H1 (cell line): ENCODE measurements around the gene ZNF311. TPM values are rescaled to one million over a fixed set of nuclear protein-coding genes. Genes with fewer than 3 reads are reported as not detected.

ENCODE experiments used
- CTCF ChIA-PET: fragments of 300-600 bp; sonication (Branson Sonifier 250); formaldehyde crosslinking; loops from one replicate; lab custom pipeline; 2021; ENCODE audit not compliant: partially characterized antibody; lab: Charles Lee
- POLR2A ChIA-PET: fragments of 300-600 bp; sonication (Branson Sonifier 250); formaldehyde crosslinking; loops from one replicate; lab custom pipeline; 2021; ENCODE audit warnings: inconsistent platforms; ENCODE audit not compliant: partially characterized antibody; lab: Charles Lee
- DNase-seq, 2 experiments: peaks; one replicate each; pipeline versions ENCODE4 v3.0.0 to v3.0.0-alpha.2; 2010 to 2022; ENCODE audit warnings: low spot score in 2 of 2, low read depth in 1 of 2, mixed read lengths in 1 of 2
- FAIRE-seq: peaks from 2 replicates; lab custom pipeline; 2011; peaks lifted over from hg19 to GRCh38; lab: Jason Lieb, UNC
- H2AFZ ChIP-seq: 2 replicates; pipeline ENCODE4 v1.8.1; 2012; ENCODE audit warnings: low read length, inconsistent platforms
- H2AK5ac ChIP-seq: 2 replicates; pipeline ENCODE4 v1.6.1; 2013; ENCODE audit warnings: low read depth, low read length
- H2BK120ac ChIP-seq: replicated peaks from 2 replicates; pipeline ENCODE3; 2013; ENCODE audit warnings: low read depth, low read length, inconsistent platforms
- H2BK12ac ChIP-seq: 2 replicates; pipeline ENCODE4 v1.6.1; 2013; ENCODE audit warnings: low read depth, low read length
- H2BK15ac ChIP-seq: 2 replicates; pipeline ENCODE4 v1.6.1; 2013; ENCODE audit warnings: low read length
- H2BK20ac ChIP-seq: 2 replicates; pipeline ENCODE4 v1.6.1; 2013; ENCODE audit warnings: low read length
- H2BK5ac ChIP-seq: 2 replicates; pipeline ENCODE4 v1.6.1; 2013; ENCODE audit warnings: low read depth, low read length
- H3K14ac ChIP-seq: 2 replicates; pipeline ENCODE4 v1.6.1; 2013; ENCODE audit warnings: inconsistent platforms; ENCODE audit not compliant: insufficient read length
- H3K18ac ChIP-seq: 2 replicates; pipeline ENCODE4 v1.6.1; 2013; ENCODE audit warnings: low read length; ENCODE audit errors: extremely low read depth
- H3K23ac ChIP-seq: 2 replicates; pipeline ENCODE4 v1.6.1; 2013; ENCODE audit warnings: inconsistent platforms; ENCODE audit not compliant: insufficient read length
- H3K23me2 ChIP-seq: 2 replicates; pipeline ENCODE4 v1.6.1; 2013; ENCODE audit warnings: low read depth, low read length
- H3K27ac ChIP-seq: 2 replicates; pipeline ENCODE4 v1.6.1; 2011; ENCODE audit warnings: low read depth, low read length, inconsistent platforms
- H3K27me3 ChIP-seq, 4 experiments: replicated peaks in 1 of 4; 1 replicate in 1 of 4; 2 replicates in 3 of 4; pipeline versions ENCODE4 v1.6.1 to v1.8.1; 2011 to 2013; ENCODE audit warnings: low read length in 3 of 4, mild to moderate bottlenecking in 3 of 4, inconsistent platforms in 2 of 4, mixed read lengths in 2 of 4, moderate library complexity in 1 of 4; ENCODE audit not compliant: control insufficient read depth in 3 of 4, insufficient read depth in 3 of 4; ENCODE audit errors: extremely low read depth in 1 of 4
- H3K36me3 ChIP-seq, 4 experiments: 2 replicates each; pipeline versions ENCODE4 v1.6.1 to v1.8.1; 2011 to 2013; ENCODE audit warnings: mild to moderate bottlenecking in 4 of 4, low read length in 3 of 4, moderate library complexity in 2 of 4, control low read depth in 1 of 4, inconsistent platforms in 1 of 4; ENCODE audit not compliant: insufficient read depth in 4 of 4, control insufficient read depth in 2 of 4
- H3K4ac ChIP-seq: replicated peaks from 2 replicates; pipeline ENCODE3; 2013; ENCODE audit warnings: low read length, low read depth, mixed read lengths, inconsistent platforms; ENCODE audit not compliant: insufficient read length
- H3K4me1 ChIP-seq, 4 experiments: replicated peaks in 1 of 4; 1 replicate in 1 of 4; 2 replicates in 3 of 4; pipeline versions ENCODE4 v1.6.1 to v1.8.1; 2011 to 2013; ENCODE audit warnings: low read length in 3 of 4, inconsistent platforms in 2 of 4, mixed read lengths in 1 of 4; ENCODE audit not compliant: insufficient read depth in 4 of 4, control insufficient read depth in 3 of 4
- H3K4me2 ChIP-seq, 2 experiments: 2 replicates each; pipeline versions ENCODE4 v1.6.1 to v1.8.1; 2011 to 2013; ENCODE audit warnings: low read depth in 2 of 2, low read length in 2 of 2, control low read depth in 1 of 2, inconsistent platforms in 1 of 2, mild to moderate bottlenecking in 1 of 2; ENCODE audit not compliant: insufficient read depth in 1 of 2
- H3K4me3 ChIP-seq, 4 experiments: fragments of 200-600, 300-600 bp in 1 of 4; sonication (generic), shearing (Covaris generic), sonication (Bioruptor Twin) in 1 of 4; 2 replicates each; pipeline versions ENCODE4 v1.5.1 to v1.8.1; 2011 to 2016; ENCODE audit warnings: low read length in 4 of 4, low read depth in 3 of 4, control low read depth in 2 of 4, inconsistent platforms in 2 of 4, mild to moderate bottlenecking in 2 of 4, mixed read lengths in 1 of 4, moderate library complexity in 1 of 4; ENCODE audit not compliant: insufficient read depth in 2 of 4; ENCODE audit errors: extremely low read depth in 1 of 4
- H3K56ac ChIP-seq: replicated peaks from 2 replicates; pipeline ENCODE3; 2013; ENCODE audit warnings: low read depth, mild to moderate bottlenecking, mixed read lengths, low read length, inconsistent platforms; ENCODE audit not compliant: insufficient read length
- H3K79me1 ChIP-seq: 2 replicates; pipeline ENCODE4 v1.6.1; 2013; ENCODE audit warnings: low read depth, low read length, control low read depth
- H3K79me2 ChIP-seq, 2 experiments: 2 replicates each; pipeline versions ENCODE4 v1.6.1 to v1.8.1; 2012 to 2013; ENCODE audit warnings: low read length in 2 of 2, mild to moderate bottlenecking in 2 of 2, inconsistent platforms in 1 of 2; ENCODE audit not compliant: insufficient read depth in 2 of 2, control insufficient read depth in 1 of 2
- H3K9ac ChIP-seq, 4 experiments: replicated peaks in 1 of 4; 1 replicate in 1 of 4; 2 replicates in 3 of 4; pipeline versions ENCODE4 v1.6.1 to v1.8.1; 2011 to 2013; ENCODE audit warnings: low read depth in 3 of 4, low read length in 3 of 4, control low read depth in 2 of 4, mild to moderate bottlenecking in 2 of 4, moderate library complexity in 2 of 4, inconsistent platforms in 1 of 4; ENCODE audit errors: extremely low read depth in 1 of 4
- H3K9me3 ChIP-seq, 2 experiments: 2 replicates each; pipeline versions ENCODE4 v1.6.1 to v1.8.1; 2012 to 2013; ENCODE audit warnings: mild to moderate bottlenecking in 2 of 2, moderate library complexity in 2 of 2, control low read depth in 1 of 2, inconsistent platforms in 1 of 2, low read depth in 1 of 2, low read length in 1 of 2, mixed read lengths in 1 of 2; ENCODE audit not compliant: insufficient read depth in 2 of 2
- H4K20me1 ChIP-seq, 2 experiments: replicated peaks in 1 of 2; 2 replicates each; pipeline versions ENCODE3 to v1.8.1; 2011 to 2013; ENCODE audit warnings: inconsistent platforms in 2 of 2, low read length in 2 of 2, mild to moderate bottlenecking in 1 of 2; ENCODE audit not compliant: insufficient read depth in 2 of 2, control insufficient read depth in 1 of 2
- H4K5ac ChIP-seq: 2 replicates; pipeline ENCODE4 v1.6.1; 2013; ENCODE audit warnings: low read length, low read depth, mixed read lengths, inconsistent platforms; ENCODE audit not compliant: insufficient read length
- H4K8ac ChIP-seq: 2 replicates; pipeline ENCODE4 v1.8.0; 2013; ENCODE audit warnings: mild to moderate bottlenecking, moderate library complexity, low read length, inconsistent platforms; ENCODE audit not compliant: insufficient read depth; ENCODE audit errors: extremely low read depth
- H4K91ac ChIP-seq: replicated peaks from 2 replicates; pipeline ENCODE3; 2013; ENCODE audit warnings: low read length, mixed read lengths, inconsistent platforms; ENCODE audit not compliant: insufficient read length
- CREB1 ChIP-seq: IDR thresholded peaks from 2 replicates; pipeline ENCODE4 v1.6.1; 2012; ENCODE audit warnings: inconsistent platforms
- EGR1 ChIP-seq: IDR thresholded peaks from 2 replicates; pipeline ENCODE4 v1.6.1; 2011; ENCODE audit warnings: low read depth, low read length, borderline replicate concordance
- GTF2F1 ChIP-seq: IDR thresholded peaks from 2 replicates; pipeline ENCODE4 v1.6.1; 2012; ENCODE audit warnings: low read depth, low read length, improper control_type of control experiment, borderline replicate concordance
- NANOG ChIP-seq: IDR thresholded peaks from 2 replicates; pipeline ENCODE4 v1.6.1; 2011; ENCODE audit warnings: low read length, low read depth, mild to moderate bottlenecking, inconsistent platforms; ENCODE audit not compliant: insufficient read depth, poor library complexity, severe bottlenecking
- POU5F1 ChIP-seq: IDR thresholded peaks from 2 replicates; pipeline ENCODE4 v1.6.1; 2011; ENCODE audit warnings: low read depth, mild to moderate bottlenecking, low read length, moderate library complexity
- SRF ChIP-seq: IDR thresholded peaks from 2 replicates; pipeline ENCODE4 v1.6.1; 2011; ENCODE audit warnings: mild to moderate bottlenecking, low read depth, low read length, moderate library complexity
- TEAD4 ChIP-seq: IDR thresholded peaks from 2 replicates; pipeline ENCODE4 v1.6.1; 2012; ENCODE audit warnings: low read depth, low read length, inconsistent platforms, mixed read lengths
- WGBS, 2 experiments: shearing (Covaris generic) in 1 of 2; methylation state at CpG; one replicate each; pipeline versions ENCODE4 v1.1.6 to v1.1.7; 2013 to 2015; ENCODE audit warnings: low lambda C conversion rate in 2 of 2, mixed read lengths in 2 of 2, inconsistent platforms in 1 of 2, low coverage in 1 of 2, missing lambda C conversion rate in 1 of 2; ENCODE audit not compliant: insufficient replicate concordance in 2 of 2, insufficient coverage in 1 of 2, insufficient read length in 1 of 2; ENCODE audit errors: extremely low coverage in 1 of 2, missing lambda C conversion rate in 1 of 2; 5-methylcytosine and 5-hydroxymethylcytosine counted together
- long read RNA-seq, 2 experiments: library from RNA in 1 of 2; library from capped mRNA in 1 of 2; stranded (forward); transcript quantifications; one replicate each; pipeline ENCODE4 v2.0.0, GENCODE V29; 2021; ENCODE audit warnings: inconsistent platforms in 1 of 2
- polyA minus RNA-seq, 3 experiments: library from RNA; depleted of rRNA, polyadenylated mRNA; stranded (reverse); fragments of >200 nt; gene quantifications; 1 replicate in 2 of 3; 2 replicates in 1 of 3; pipeline ENCODE4 v1.2.3, GENCODE V29; 2011
- polyA plus RNA-seq, 7 experiments: library from polyadenylated mRNA; depleted of rRNA in 3 of 7; stranded (reverse) in 5 of 7; unstranded in 2 of 7; fragments of >200 nt in 5 of 7; fragments of 200-250 nt in 2 of 7; gene quantifications; 1 replicate in 5 of 7; 2 replicates in 1 of 7; 4 replicates in 1 of 7; pipeline versions ENCODE4 v1.2.1 to v1.2.3, GENCODE V29; 2011 to 2013; ENCODE audit warnings: missing spikeins in 2 of 7, mixed read lengths in 2 of 7
- total RNA-seq: library from RNA; stranded (reverse); fragmentation: NEBNext Ultra II Directional; extraction: Animal tissue kit (Norgen Biotek cat#: 25700); gene quantifications from 2 replicates; pipeline ENCODE4 v1.2.1, GENCODE V29; 2021
- TF ChIP-seq, protein P1 (sequence below): IDR thresholded peaks from 2 replicates; pipeline ENCODE4 v1.6.1; 2011; ENCODE audit warnings: low read length, improper control_type of control experiment

ZNF311 gene
- 4.2 and 4.3 TPM in 2 replicates for total RNA-seq
- 1.4 and 1.9 TPM in 2 replicates for polyA plus RNA-seq (2011; rRNA removed)
- polyA plus RNA-seq (2011; cell fraction: cytosol; rRNA removed) = 3.1 TPM
- polyA plus RNA-seq (2011; cell fraction: nucleus; rRNA removed) = 2.4 TPM
- polyA plus RNA-seq (2012, experiment 1 of 2) = 1.9 to 3.4 TPM (median 2.9 TPM) in 4 replicates
- polyA plus RNA-seq (2012, experiment 2 of 2) = 0.26 TPM
- 2.2 TPM for polyA plus RNA-seq (2013, experiment 1 of 2)
- polyA plus RNA-seq (2013, experiment 2 of 2) = 2.0 TPM
- polyA minus RNA-seq (2011; rRNA and poly(A)+ RNA removed) = 4.4 and 4.6 TPM in 2 replicates
- polyA minus RNA-seq (2011; cell fraction: cytosol; rRNA and poly(A)+ RNA removed) = 1.6 TPM
- polyA minus RNA-seq (2011; cell fraction: nucleus; rRNA and poly(A)+ RNA removed) = 5.1 TPM
- long read RNA-seq, experiment 1, partial matches to known transcripts = 1 of 4 reads
- long read RNA-seq, experiment 1, other reads (novel, unspliced or antisense) = 3 of 4 reads
- long read RNA-seq, experiment 2, partial matches to known transcripts = 0 of 1 reads
- long read RNA-seq, experiment 2, other reads (novel, unspliced or antisense) = 1 of 1 reads

DNA sequence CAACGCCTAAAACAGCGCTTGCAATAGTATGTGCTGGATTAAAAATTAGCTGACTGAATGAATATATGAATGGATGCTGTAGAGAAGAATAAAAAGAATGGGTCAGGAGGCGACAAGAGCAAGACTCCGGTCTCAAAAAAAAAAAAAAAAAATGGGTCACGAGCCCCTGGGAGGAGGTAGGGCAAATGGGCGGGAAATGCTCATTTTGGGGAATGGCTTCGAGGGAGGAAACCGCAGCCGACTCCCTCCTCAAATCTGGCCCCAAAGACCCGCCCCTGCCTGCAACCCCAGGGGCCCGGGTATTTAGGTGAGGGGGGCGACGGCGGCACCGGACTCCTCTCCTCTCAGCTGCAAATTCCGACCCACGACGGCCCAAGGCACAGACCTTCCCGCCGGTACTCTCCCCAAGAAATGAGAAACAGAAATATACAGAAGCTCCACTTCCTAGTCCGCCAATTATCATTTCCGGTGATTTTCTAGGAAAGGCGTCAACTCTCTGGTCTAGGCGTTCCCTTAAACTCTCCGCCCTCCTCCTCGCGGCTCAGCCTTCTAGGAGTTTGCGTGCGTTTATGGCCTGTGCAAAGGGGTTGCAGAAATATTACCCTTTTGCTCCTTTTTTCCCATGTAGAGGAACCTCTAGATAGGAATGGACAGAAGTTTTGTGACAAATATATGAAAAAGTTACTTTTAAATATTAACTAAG, at the start of gene ZNF311:
ZNF311 (minus strand) TSS at position 133 of the 703 bp plus-strand sequence. CDS start 1,361 bp downstream, outside the sequence.
- H3K23me2 ChIP-seq = no peaks in the 10 kb centered on the region
- H3K23ac ChIP-seq = no peak within 1 kb of the TSS
- H3K9me3 ChIP-seq = no peaks in the 10 kb centered on the region
- no peak within 1 kb of the TSS for H2BK120ac ChIP-seq
- no peak within 1 kb of the TSS for H2AK5ac ChIP-seq
- ChIA-PET POLR2A (interaction anchor here (0.6 to 1.9 kb wide), 6 partner anchors 10 to 230 kb away, joined by 3 to 7 read pairs (median 4); partner anchors contain the start of gene TRIM27), CTCF (interaction anchor here (0.6 to 1.6 kb wide), 3 partner anchors 11 to 310 kb away, joined by 3 to 4 read pairs (median 3); no protein-coding TSS in a partner anchor)
- H4K20me1 ChIP-seq = no peaks in the 10 kb centered on the region
- H3K56ac ChIP-seq = no peak within 1 kb of the TSS
- H2BK5ac ChIP-seq = no peak within 1 kb of the TSS
- H3K4me3 ChIP-seq = peak within 1 kb of the TSS; percentile 47 to 78 (median 51); a peak in 7 of 8 replicates
- no peaks in the 10 kb centered on the region for H3K36me3 ChIP-seq
- no peak within 1 kb of the TSS for H3K4ac ChIP-seq
- H4K91ac ChIP-seq = no peak within 1 kb of the TSS
- H3K79me1 ChIP-seq = no peaks in the 10 kb centered on the region
- DNase-seq (no peak), FAIRE-seq (peak; percentile 66)
- H3K27ac ChIP-seq = no peak within 1 kb of the TSS
- no peak within 1 kb of the TSS for H2BK20ac ChIP-seq
- peak within 1 kb of the TSS; percentile 15 for H4K5ac ChIP-seq
- no peak within 1 kb of the TSS for H2BK15ac ChIP-seq
- peak within 1 kb of the TSS; percentile 61 to 66 for H3K4me2 ChIP-seq
- H3K18ac ChIP-seq = no peak within 1 kb of the TSS
- peaks cover 0 to 2% (median 0%) of the 10 kb centered on the region in 4 experiments; a peak in 1 of 7 replicates for H3K4me1 ChIP-seq
- H3K9ac ChIP-seq = peak within 1 kb of the TSS in 3 of 4 experiments; percentile 15 to 44 (median 16); a peak in 2 of 7 replicates
- no peak within 1 kb of the TSS for H2BK12ac ChIP-seq
- WGBS, 2 experiments = 18% methylated on average over 25 of the region's 29 CpGs; no CpG with 5 or more reads in 1 of the 2 experiments
- no peak within 1 kb of the TSS for H3K14ac ChIP-seq
- peak within 1 kb of the TSS; percentile 91; the same call in 1 of the 2 replicates for H4K8ac ChIP-seq
- H3K27me3 ChIP-seq = peaks cover 0 to 4% (median under 1%) of the 10 kb centered on the region in 4 experiments; a peak in 2 of 7 replicates
- H3K79me2 ChIP-seq = no peaks in the 10 kb centered on the region
- peak within 1 kb of the TSS; percentile 49; the same call in 1 of the 2 replicates for H2AFZ ChIP-seq
- TF ChIP-seq SRF (no peak), NANOG (no peak), POU5F1 (no peak), GTF2F1 (0 out of 2 replicates have a peak, but pooled peaks have one; percentile 12), CREB1 (no peak), TEAD4 (no peak), EGR1 (0 out of 2 replicates have a peak, but pooled peaks have one; percentile 5)
- TF ChIP-seq, protein P1, sequence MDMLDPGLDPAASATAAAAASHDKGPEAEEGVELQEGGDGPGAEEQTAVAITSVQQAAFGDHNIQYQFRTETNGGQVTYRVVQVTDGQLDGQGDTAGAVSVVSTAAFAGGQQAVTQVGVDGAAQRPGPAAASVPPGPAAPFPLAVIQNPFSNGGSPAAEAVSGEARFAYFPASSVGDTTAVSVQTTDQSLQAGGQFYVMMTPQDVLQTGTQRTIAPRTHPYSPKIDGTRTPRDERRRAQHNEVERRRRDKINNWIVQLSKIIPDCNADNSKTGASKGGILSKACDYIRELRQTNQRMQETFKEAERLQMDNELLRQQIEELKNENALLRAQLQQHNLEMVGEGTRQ = no peak
